Measurements from ENCODE around the gene RIMKLB.

DNA sequence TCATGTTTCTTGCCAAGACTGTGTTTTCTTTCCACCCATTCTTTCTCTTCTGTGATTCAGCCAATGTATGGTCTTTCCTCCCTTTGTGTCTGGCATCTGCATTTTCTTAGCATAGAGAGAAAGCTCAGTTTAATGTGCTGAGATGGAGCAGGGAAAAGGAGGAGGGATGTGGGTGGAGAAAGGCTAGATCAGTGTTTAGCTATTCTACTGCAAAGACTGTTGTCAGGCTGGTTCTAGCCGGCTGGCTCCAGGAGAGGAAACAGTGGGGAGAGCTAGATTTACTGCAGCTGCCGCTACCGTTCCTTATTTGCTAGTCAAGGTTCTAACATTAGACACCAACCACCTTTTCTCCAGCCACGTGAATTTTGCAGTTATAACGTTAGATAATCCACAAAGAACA, 5.2 kb upstream of the RIMKLB start:
- TF ChIP-seq, protein P1, sequence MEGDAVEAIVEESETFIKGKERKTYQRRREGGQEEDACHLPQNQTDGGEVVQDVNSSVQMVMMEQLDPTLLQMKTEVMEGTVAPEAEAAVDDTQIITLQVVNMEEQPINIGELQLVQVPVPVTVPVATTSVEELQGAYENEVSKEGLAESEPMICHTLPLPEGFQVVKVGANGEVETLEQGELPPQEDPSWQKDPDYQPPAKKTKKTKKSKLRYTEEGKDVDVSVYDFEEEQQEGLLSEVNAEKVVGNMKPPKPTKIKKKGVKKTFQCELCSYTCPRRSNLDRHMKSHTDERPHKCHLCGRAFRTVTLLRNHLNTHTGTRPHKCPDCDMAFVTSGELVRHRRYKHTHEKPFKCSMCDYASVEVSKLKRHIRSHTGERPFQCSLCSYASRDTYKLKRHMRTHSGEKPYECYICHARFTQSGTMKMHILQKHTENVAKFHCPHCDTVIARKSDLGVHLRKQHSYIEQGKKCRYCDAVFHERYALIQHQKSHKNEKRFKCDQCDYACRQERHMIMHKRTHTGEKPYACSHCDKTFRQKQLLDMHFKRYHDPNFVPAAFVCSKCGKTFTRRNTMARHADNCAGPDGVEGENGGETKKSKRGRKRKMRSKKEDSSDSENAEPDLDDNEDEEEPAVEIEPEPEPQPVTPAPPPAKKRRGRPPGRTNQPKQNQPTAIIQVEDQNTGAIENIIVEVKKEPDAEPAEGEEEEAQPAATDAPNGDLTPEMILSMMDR (IDR thresholded peaks at IDR 0.05): no peak
- TF ChIP-seq POLR2AphosphoS5 (IDR thresholded peaks at IDR 0.05): no peak
- no peak for TF ChIP-seq EP300 (IDR thresholded peaks at IDR 0.05; ENCODE audit: low read depth)

Measured in transverse colon (tissue), 4 donors.